PFSK-1 (cell line): ENCODE results near the gene CNDP2.

Experiments
- FOXP2 ChIP-seq: optimal IDR thresholded peaks from 2 replicates; pipeline ENCODE3; 2011; ENCODE audit warnings: borderline replicate concordance, control low read depth, inconsistent platforms; ENCODE audit not compliant: insufficient read depth; ENCODE audit errors: extremely low read length, extremely low read depth
- POLR2AphosphoS5 ChIP-seq: IDR thresholded peaks from 2 replicates; pipeline ENCODE4 v1.6.1; 2012; ENCODE audit warnings: low read depth, mild to moderate bottlenecking, control low read depth, low read length, moderate library complexity
- SIN3A ChIP-seq: IDR thresholded peaks from 2 replicates; pipeline ENCODE4 v1.6.1; 2012; ENCODE audit warnings: mild to moderate bottlenecking, low read length, moderate library complexity, borderline replicate concordance; ENCODE audit not compliant: insufficient read depth
- TAF1 ChIP-seq: IDR thresholded peaks from 2 replicates; pipeline ENCODE4 v1.6.1; 2012; ENCODE audit warnings: low read length, control low read depth, borderline replicate concordance; ENCODE audit not compliant: insufficient read depth
- TF ChIP-seq, protein P1 (sequence below), 2 experiments: IDR thresholded peaks; 2 replicates each; pipeline versions ENCODE4 v1.6.1 to v1.8.0; 2011 to 2012; ENCODE audit warnings: low read depth in 2 of 2, low read length in 2 of 2, control low read depth in 1 of 2, inconsistent platforms in 1 of 2, mild to moderate bottlenecking in 1 of 2, moderate library complexity in 1 of 2; ENCODE audit not compliant: insufficient read depth in 1 of 2

Gene CNDP2

DNA sequence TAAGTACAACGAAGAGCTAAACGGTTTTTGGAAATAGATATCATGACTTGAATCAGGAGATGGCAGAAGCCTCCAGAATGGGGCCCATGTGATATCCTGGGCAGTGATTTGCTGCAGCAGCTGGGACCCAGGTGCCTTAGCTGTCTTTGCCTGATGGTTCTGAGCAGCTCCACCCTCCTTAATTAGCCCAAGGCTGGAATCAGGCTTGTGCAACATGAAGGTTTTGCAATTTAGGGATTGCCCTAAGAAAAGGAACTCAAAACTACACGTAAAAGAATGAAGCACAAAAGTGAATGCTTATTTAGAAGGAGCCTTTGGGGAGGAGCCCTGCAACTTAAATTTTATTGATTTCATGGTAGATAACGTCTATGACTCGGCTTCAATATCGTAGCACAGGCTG is 17.3 kb upstream of the CNDP2 start:
- no peak for TF ChIP-seq SIN3A
- no peak for TF ChIP-seq TAF1
- TF ChIP-seq POLR2AphosphoS5 = no peak
- no peak for TF ChIP-seq FOXP2
- TF ChIP-seq, protein P1, sequence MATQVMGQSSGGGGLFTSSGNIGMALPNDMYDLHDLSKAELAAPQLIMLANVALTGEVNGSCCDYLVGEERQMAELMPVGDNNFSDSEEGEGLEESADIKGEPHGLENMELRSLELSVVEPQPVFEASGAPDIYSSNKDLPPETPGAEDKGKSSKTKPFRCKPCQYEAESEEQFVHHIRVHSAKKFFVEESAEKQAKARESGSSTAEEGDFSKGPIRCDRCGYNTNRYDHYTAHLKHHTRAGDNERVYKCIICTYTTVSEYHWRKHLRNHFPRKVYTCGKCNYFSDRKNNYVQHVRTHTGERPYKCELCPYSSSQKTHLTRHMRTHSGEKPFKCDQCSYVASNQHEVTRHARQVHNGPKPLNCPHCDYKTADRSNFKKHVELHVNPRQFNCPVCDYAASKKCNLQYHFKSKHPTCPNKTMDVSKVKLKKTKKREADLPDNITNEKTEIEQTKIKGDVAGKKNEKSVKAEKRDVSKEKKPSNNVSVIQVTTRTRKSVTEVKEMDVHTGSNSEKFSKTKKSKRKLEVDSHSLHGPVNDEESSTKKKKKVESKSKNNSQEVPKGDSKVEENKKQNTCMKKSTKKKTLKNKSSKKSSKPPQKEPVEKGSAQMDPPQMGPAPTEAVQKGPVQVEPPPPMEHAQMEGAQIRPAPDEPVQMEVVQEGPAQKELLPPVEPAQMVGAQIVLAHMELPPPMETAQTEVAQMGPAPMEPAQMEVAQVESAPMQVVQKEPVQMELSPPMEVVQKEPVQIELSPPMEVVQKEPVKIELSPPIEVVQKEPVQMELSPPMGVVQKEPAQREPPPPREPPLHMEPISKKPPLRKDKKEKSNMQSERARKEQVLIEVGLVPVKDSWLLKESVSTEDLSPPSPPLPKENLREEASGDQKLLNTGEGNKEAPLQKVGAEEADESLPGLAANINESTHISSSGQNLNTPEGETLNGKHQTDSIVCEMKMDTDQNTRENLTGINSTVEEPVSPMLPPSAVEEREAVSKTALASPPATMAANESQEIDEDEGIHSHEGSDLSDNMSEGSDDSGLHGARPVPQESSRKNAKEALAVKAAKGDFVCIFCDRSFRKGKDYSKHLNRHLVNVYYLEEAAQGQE (IDR thresholded peaks at IDR 0.05; ENCODE audit: insufficient read depth in 1 of 2, low read depth in 2 of 2, low read length in 2 of 2) = no peak

DNA sequence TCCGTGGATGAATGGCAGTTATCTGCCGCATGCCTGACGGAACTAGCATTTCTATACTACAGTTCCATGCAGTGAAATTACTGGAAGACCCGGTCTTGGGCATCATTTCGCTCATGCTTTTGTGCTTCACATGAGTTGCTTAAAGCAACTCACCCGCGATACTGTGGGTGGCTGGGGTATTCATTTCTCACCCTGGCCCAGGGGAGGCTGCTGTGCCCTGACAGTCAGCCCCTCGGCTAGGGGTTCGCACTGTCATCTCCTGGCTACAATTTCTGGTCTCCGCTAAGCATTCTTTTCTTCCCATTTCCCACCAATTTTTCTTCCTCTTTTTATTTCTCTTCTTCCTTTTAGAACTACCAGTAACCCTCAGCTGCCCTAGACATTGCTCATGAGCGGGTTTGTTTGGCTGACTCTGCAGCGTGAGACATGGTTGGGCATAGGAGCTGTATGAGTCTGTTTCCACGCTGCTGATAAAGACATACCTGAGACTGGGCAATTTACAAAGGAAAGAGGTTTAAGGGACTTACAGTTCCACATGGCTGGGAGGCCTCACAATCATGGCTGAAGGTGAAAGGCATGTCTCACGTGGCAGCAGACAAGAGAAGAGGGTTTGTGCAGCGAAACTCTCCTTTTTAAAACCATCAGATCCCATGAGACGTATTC is 16.5 kb upstream of the CNDP2 start:
- TF ChIP-seq POLR2AphosphoS5 (no peak), SIN3A (no peak), TAF1 (no peak)
- TF ChIP-seq, protein P1 (IDR thresholded peaks at IDR 0.05; ENCODE audit: insufficient read depth in 1 of 2, low read depth in 2 of 2, low read length in 2 of 2) = no peak

DNA sequence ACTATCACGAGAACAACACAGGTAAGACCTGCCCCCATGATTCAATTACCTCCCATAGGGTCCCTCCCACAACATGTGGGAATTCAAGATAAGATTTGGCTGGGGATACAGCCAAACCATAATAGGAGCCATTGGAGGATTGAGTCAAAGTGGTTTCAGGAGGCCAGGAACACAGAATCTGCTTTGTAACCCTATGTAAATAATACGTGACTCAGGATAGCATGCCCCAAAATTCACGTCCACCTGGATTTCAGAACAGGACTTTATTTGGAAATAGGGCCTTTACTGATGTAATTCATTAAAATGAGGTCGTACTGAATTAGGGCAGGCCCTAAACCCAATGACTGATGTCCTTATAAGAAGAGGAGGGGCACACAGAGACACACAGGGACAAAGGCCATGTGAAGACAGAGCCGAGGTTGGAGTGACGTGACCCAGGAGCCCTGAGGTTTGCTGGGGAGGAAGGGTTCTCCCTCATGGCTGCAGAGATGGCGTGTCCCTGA is 16.0 kb upstream of the CNDP2 start:
- TF ChIP-seq, protein P1 (IDR thresholded peaks at IDR 0.05; ENCODE audit: insufficient read depth in 1 of 2, low read depth in 2 of 2, low read length in 2 of 2) = no peak
- TF ChIP-seq TAF1 = no peak
- no peak for TF ChIP-seq SIN3A
- TF ChIP-seq POLR2AphosphoS5 = no peak

DNA sequence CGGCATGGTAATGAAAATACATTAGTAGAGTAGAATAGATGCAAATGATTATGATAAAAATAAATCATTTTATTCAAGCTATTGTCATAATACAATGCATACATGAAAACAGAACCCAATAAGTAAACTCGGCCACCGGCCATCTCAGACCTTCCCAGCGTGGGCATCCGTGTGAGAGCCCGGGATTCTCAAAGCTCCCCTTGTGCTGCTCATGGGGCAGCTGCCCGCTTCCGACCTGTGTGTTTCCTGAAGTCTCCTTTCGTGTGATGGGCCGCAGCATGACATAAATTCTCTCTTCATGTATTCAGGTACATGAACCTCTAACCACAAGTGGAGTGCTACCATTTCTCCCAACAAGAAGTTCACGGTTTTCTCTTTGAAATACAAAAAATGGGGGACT is 13.5 kb upstream of the CNDP2 start:
- TF ChIP-seq POLR2AphosphoS5 = no peak
- TF ChIP-seq, protein P1 (IDR thresholded peaks at IDR 0.05; ENCODE audit: insufficient read depth in 1 of 2, low read depth in 2 of 2, low read length in 2 of 2) = no peak
- TF ChIP-seq TAF1 = no peak
